Measurements from ENCODE around the gene GMFB.
"Not testable (repeated sequence)": the region's sequence is repeated elsewhere in the genome, so short reads cannot be mapped to it uniquely, and the experiment has no call there.

GMFB gene

GRCh38 chr14:54458536-54458935 is 30.2 kb downstream of the GMFB start:
- not testable (repeated sequence) for DNase-seq (ENCODE audit: low spot score)

- no peak for DNase-seq (ENCODE audit: low spot score)
Observed at GRCh38 chr14:54457609-54457996, 31.2 kb downstream of the GMFB start.

GRCh38 chr14:54456820-54457608 is 31.8 kb downstream of the GMFB start:
- DNase-seq (ENCODE audit: low spot score): not testable (repeated sequence)

GRCh38 chr14:54455363-54455762 is 33.4 kb downstream of the GMFB start:
- no peak for DNase-seq (ENCODE audit: low spot score)

GRCh38 chr14:54453990-54454389 is 34.8 kb downstream of the GMFB start:
- DNase-seq (ENCODE audit: low spot score): not testable (repeated sequence)

- DNase-seq (ENCODE audit: low spot score): no peak
Observed at GRCh38 chr14:54453252-54453651, 35.5 kb downstream of the GMFB start.

GRCh38 chr14:54451961-54452360 is 36.8 kb downstream of the GMFB start:
- no peak for DNase-seq (ENCODE audit: low spot score)

- DNase-seq (ENCODE audit: low spot score): no peak
Observed at GRCh38 chr14:54451121-54451601, 37.6 kb downstream of the GMFB start.

GRCh38 chr14:54450535-54450934 is 38.2 kb downstream of the GMFB start:
- DNase-seq (ENCODE audit: low spot score): no peak

- no peak for DNase-seq (ENCODE audit: low spot score)
Observed at GRCh38 chr14:54447231-54447692, 41.5 kb downstream of the GMFB start.

GRCh38 chr14:54446161-54446693 is 42.6 kb downstream of the GMFB start:
- DNase-seq (ENCODE audit: low spot score): no peak

GRCh38 chr14:54444681-54445080 is 44.1 kb downstream of the GMFB start:
- DNase-seq (ENCODE audit: low spot score): no peak

GRCh38 chr14:54443981-54444380 is 44.8 kb downstream of the GMFB start:
- no peak for DNase-seq (ENCODE audit: low spot score)

GRCh38 chr14:54442961-54443360 is 45.8 kb downstream of the GMFB start:
- not testable (repeated sequence) for DNase-seq (ENCODE audit: low spot score)

GRCh38 chr14:54440873-54441868 is 47.6 kb downstream of the GMFB start, which contains the start of gene CNIH1:
CNIH1 (minus strand) TSS chr14:54441374; CDS start chr14:54441327, 47 bp downstream.
- peak; percentile 95 for DNase-seq (ENCODE audit: low spot score)

GRCh38 chr14:54440476-54440872 is 48.3 kb downstream of the GMFB start:
- DNase-seq (ENCODE audit: low spot score): no peak

- DNase-seq (ENCODE audit: low spot score): no peak
Observed at GRCh38 chr14:54440037-54440436, 48.7 kb downstream of the GMFB start.

- DNase-seq (ENCODE audit: low spot score): no peak
Observed at GRCh38 chr14:54438703-54439102, 50.1 kb downstream of the GMFB start.

GRCh38 chr14:54437954-54438353 is 50.8 kb downstream of the GMFB start:
- DNase-seq (ENCODE audit: low spot score): not testable (repeated sequence)

GRCh38 chr14:54435500-54435981 is 53.2 kb downstream of the GMFB start:
- DNase-seq (ENCODE audit: low spot score): peak; percentile 44

- DNase-seq (ENCODE audit: low spot score): no peak
Observed at GRCh38 chr14:54428527-54428926, 60.3 kb downstream of the GMFB start.

- DNase-seq (ENCODE audit: low spot score): no peak
Observed at GRCh38 chr14:54427871-54428270, 60.9 kb downstream of the GMFB start.

All from hepatic stellate cell (primary cell).